A673 (cell line): Measurements from ENCODE around the gene COLQ. TPM values are rescaled to one million over a fixed set of nuclear protein-coding genes. Genes with fewer than 3 reads are reported as not detected.

Experiments
- BruUV-seq: library from RNA; stranded (reverse); fragments of 400-500 nt; replicated peaks from 2 replicates; lab custom pipeline; 2021; lab: Mats Ljungman, UMichigan
- CTCF ChIA-PET: fragments of 300-600 bp; sonication (Branson Sonifier 250); formaldehyde crosslinking; loops from one replicate; lab custom pipeline; 2022; ENCODE audit warnings: antibody characterized with exemption; lab: Charles Lee
- POLR2A ChIA-PET: fragments of 300-600 bp; sonication (Branson Sonifier 250); formaldehyde crosslinking; loops from one replicate; lab custom pipeline; 2022; ENCODE audit warnings: antibody characterized with exemption; ENCODE audit not compliant: low non-redundant PET; lab: Charles Lee
- DNase-seq: peaks from one replicate; pipeline ENCODE4 v3.0.0-alpha.2; 2015; ENCODE audit warnings: low spot score
- H3K27ac ChIP-seq: fragments of 200-600 bp; sonication (generic); 2 replicates; pipeline ENCODE4 v1.5.1; 2016; ENCODE audit warnings: mixed run types, low read depth, mild to moderate bottlenecking, mixed read lengths, antibody characterized with exemption, low read length; ENCODE audit not compliant: poor library complexity, severe bottlenecking
- H3K27me3 ChIP-seq: fragments of 200-600 bp; sonication (generic); replicated peaks from 2 replicates; pipeline ENCODE4 v1.6.1; 2017; ENCODE audit warnings: mixed run types, low read depth, mild to moderate bottlenecking, mixed read lengths, antibody characterized with exemption, low read length; ENCODE audit not compliant: insufficient read depth, poor library complexity
- H3K36me3 ChIP-seq: fragments of 200-600 bp; sonication (generic); 2 replicates; pipeline ENCODE4 v1.6.1; 2016; ENCODE audit warnings: mixed run types, mild to moderate bottlenecking, mixed read lengths, antibody characterized with exemption, low read length; ENCODE audit not compliant: insufficient read depth, poor library complexity, severe bottlenecking
- H3K4me1 ChIP-seq: fragments of 200-600 bp; sonication (generic); 2 replicates; pipeline ENCODE4 v1.6.1; 2017; ENCODE audit warnings: mixed run types, mild to moderate bottlenecking, mixed read lengths, antibody characterized with exemption, low read length; ENCODE audit not compliant: insufficient read depth, poor library complexity, severe bottlenecking
- H3K4me3 ChIP-seq: fragments of 200-600 bp; sonication (generic); 2 replicates; pipeline ENCODE4 v1.5.1; 2016; ENCODE audit warnings: low read depth, mixed run types, mild to moderate bottlenecking, mixed read lengths, low read length; ENCODE audit not compliant: poor library complexity, severe bottlenecking
- H3K9me3 ChIP-seq: fragments of 200-600 bp; sonication (generic); 2 replicates; pipeline ENCODE4 v1.6.1; 2016; ENCODE audit warnings: mixed run types, low read depth, mild to moderate bottlenecking, mixed read lengths, antibody characterized with exemption, low read length; ENCODE audit not compliant: poor library complexity, severe bottlenecking
- CTCF ChIP-seq: fragments of 300-800, 200-600 bp; sonication (generic); conservative IDR thresholded peaks from 2 replicates; pipeline ENCODE4 v1.5.1; 2017; ENCODE audit warnings: low read depth, mild to moderate bottlenecking, antibody characterized with exemption, low read length, moderate library complexity, mixed read lengths
- EZH2 ChIP-seq: fragments of 200-600 bp; sonication (generic); IDR thresholded peaks from 2 replicates; pipeline ENCODE4 v1.6.1; 2017; ENCODE audit warnings: borderline replicate concordance, low read depth, mild to moderate bottlenecking, mixed read lengths, antibody characterized with exemption, low read length; ENCODE audit not compliant: poor library complexity, severe bottlenecking
- intact Hi-C: fragments of 100-400 bp; cut with micrococcal nuclease; formaldehyde crosslinking; loops from one replicate; pipeline ENCODE4 v1.10.0; 2022; ENCODE audit not compliant: unreplicated experiment
- total RNA-seq: library from RNA; stranded (reverse); gene quantifications from 2 replicates; pipeline ENCODE4 v1.2.3, GENCODE V29; 2021

COLQ gene
- total RNA-seq, 1 experiment from 2014 or later: 0.21 TPM

- Histone ChIP-seq H3K27ac (no peak overlapping the region), H3K4me1 (no peaks in the 10 kb centered on the region), H3K9me3 (no peaks in the 10 kb centered on the region), H3K36me3 (no peaks in the 10 kb centered on the region), H3K4me3 (no peak overlapping the region), H3K27me3 (peaks cover 5% of the 10 kb centered on the region)
- no TSS peak for BruUV-seq
- no peak for TF ChIP-seq EZH2
- TF ChIP-seq CTCF: no peak
- ChIA-PET CTCF (no interaction called here), POLR2A (no interaction called here)
- no peak for DNase-seq
- intact Hi-C loops: no loop called here
Measured at GRCh38 chr3:15476378-15476777, 45.1 kb downstream of the COLQ start.

GRCh38 chr3:15475161-15475560 is 46.3 kb downstream of the COLQ start:
- no TSS peak for BruUV-seq
- POLR2A ChIA-PET: no interaction called here
- TF ChIP-seq EZH2 (no peak), CTCF (no peak)
- Histone ChIP-seq H3K36me3 (no peaks in the 10 kb centered on the region), H3K27me3 (peaks cover 5% of the 10 kb centered on the region), H3K9me3 (no peaks in the 10 kb centered on the region), H3K4me1 (no peaks in the 10 kb centered on the region), H3K4me3 (no peak overlapping the region), H3K27ac (no peak overlapping the region)
- intact Hi-C loops: no loop called here
- DNase-seq: no peak
- CTCF ChIA-PET: no interaction called here

GRCh38 chr3:15471861-15472260 is 49.6 kb downstream of the COLQ start:
- ChIA-PET CTCF (no interaction called here), POLR2A (interaction anchor here (0.6 kb wide), 1 partner anchor 1033 kb away, joined by 5 read pairs; no protein-coding TSS in a partner anchor)
- H3K4me3 ChIP-seq: no peak overlapping the region
- no peak overlapping the region for H3K27ac ChIP-seq
- H3K4me1 ChIP-seq: no peaks in the 10 kb centered on the region
- no peak for DNase-seq
- no TSS peak for BruUV-seq
- peaks cover 5% of the 10 kb centered on the region for H3K27me3 ChIP-seq
- H3K9me3 ChIP-seq: no peaks in the 10 kb centered on the region
- TF ChIP-seq CTCF: no peak
- no peak for TF ChIP-seq EZH2
- no peaks in the 10 kb centered on the region for H3K36me3 ChIP-seq
- intact Hi-C loops: no loop called here
